Measurements from ENCODE around the gene MCCD1. TPM values are rescaled to one million over a fixed set of nuclear protein-coding genes. Genes with fewer than 3 reads are reported as not detected.
"Not testable (repeated sequence)": the region's sequence is repeated elsewhere in the genome, so short reads cannot be mapped to it uniquely, and the experiment has no call there.

Gene MCCD1
- total RNA-seq, 1 experiment from 2014 or later = not detected

- peak; percentile 97 for DNase-seq (ENCODE audit: low read depth)
These were observed 13.1 kb downstream of the MCCD1 start, which contains the start of gene DDX39B for GRCh38 chr6:31541658-31542521. Gene DDX39B, minus strand, starts transcription at chr6:31542003. Its CDS starts 1,471 bp downstream, at chr6:31540532.

GRCh38 chr6:31543639-31544038 is 14.9 kb downstream of the MCCD1 start:
- no peak for DNase-seq (ENCODE audit: low read depth)

GRCh38 chr6:31544676-31545075 is 15.9 kb downstream of the MCCD1 start:
- DNase-seq (ENCODE audit: low read depth) = peak; percentile 64

DNA sequence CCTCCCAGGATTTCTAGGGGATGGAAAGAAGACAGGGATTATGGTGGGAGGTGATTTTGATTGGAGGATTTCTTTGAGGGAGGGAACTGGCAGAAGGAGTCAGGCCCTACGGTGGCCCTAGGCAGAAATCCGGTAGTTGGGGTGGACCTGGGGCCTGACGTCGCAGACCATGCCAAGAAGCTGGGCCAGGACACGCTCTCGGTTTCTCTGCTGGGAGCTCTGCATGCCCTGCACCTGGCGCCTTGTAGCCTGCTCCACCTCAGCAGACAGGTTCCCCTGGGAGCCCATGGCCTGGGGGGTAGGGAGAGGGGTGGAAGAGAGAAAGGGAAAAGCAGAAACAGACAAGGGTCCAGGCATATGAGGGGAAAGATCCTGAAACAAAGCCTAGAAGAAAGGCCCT is 16.5 kb downstream of the MCCD1 start:
- DNase-seq (ENCODE audit: low read depth) = no peak

DNA sequence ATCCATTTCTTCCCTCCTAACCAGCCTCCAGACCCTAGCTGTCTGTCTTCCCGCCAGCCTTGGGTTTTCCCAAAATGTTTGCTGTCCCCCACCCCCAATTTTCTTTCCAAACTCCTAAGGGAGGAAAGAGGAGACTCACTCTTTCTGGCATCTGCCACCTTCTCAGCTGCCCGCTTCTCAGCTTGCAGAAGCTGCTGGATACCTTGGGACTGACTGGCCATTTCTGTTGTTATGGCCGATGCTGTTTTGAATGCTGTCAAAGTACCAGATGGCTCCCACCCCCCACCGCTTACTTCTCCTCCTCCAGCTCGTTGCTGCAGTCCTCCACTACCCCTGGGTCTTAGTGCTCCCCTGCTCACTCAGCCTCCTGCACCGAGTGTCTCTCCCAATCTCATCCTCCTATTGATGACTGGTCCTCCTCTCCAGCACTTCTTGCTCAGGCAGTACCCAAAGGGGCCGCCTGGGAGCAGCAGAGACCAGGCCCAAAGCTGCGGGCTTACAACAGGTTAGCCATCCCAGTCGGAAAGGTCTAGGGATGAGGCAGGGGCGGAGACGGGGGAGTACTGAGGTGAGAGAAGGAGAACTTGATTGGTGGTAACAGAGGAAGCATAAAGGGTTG is 17.7 kb downstream of the MCCD1 start, which contains the start of gene ATP6V1G2:
Gene ATP6V1G2, minus strand, starts transcription at position 270 of the 619 bp plus-strand sequence. Its CDS starts 49 bp downstream, at position 221.
- DNase-seq (ENCODE audit: low read depth) = peak; percentile 93

- peak; percentile 97 for DNase-seq (ENCODE audit: low read depth)
These were observed 18.4 kb downstream of the MCCD1 start, which contains the start of gene NFKBIL1 for GRCh38 chr6:31546958-31547726. Gene NFKBIL1, plus strand, starts transcription at chr6:31547608. Its CDS starts 87 bp downstream, at chr6:31547695.

DNA sequence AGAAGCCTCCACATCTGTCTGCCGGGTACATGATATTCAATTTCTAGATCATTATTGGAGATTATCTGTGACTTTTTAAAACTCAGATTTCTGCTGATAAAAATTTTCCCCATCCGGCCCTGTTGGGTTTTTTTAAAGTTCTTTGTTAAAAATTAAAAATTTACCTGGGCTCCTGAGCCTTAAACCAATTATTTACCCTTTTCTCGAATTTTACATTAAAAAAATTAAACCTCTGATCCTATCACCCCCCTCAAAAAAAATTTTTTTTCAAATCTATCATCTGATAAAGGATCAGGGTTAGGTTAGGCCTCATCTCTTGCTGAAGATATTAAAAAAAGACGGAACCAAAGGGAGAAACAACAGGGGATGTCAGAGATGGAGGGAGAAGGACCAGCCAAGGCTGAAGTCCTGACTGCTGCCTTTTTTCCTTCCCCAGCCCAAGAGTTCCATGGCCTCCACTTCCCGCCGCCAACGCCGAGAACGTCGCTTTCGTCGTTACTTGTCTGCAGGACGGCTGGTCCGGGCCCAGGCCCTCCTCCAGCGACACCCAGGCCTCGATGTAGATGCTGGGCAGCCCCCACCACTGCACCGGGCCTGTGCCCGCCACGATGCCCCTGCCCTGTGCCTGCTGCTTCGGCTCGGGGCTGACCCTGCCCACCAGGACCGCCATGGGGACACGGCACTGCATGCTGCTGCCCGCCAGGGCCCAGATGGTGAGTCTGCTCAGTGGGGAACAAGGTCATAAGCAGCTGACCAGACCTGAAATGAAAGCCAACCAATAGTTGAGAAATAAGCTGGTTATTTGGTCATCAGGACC is 19.2 kb downstream of the MCCD1 start:
- DNase-seq (ENCODE audit: low read depth) = no peak

- no peak for DNase-seq (ENCODE audit: low read depth)
These were observed 19.7 kb downstream of the MCCD1 start for GRCh38 chr6:31548544-31548873.

GRCh38 chr6:31551371-31551770 is 22.6 kb downstream of the MCCD1 start:
- DNase-seq (ENCODE audit: low read depth) = not testable (repeated sequence)

- DNase-seq (ENCODE audit: low read depth) = no peak
These were observed 27.5 kb downstream of the MCCD1 start for GRCh38 chr6:31556307-31556706.

DNA sequence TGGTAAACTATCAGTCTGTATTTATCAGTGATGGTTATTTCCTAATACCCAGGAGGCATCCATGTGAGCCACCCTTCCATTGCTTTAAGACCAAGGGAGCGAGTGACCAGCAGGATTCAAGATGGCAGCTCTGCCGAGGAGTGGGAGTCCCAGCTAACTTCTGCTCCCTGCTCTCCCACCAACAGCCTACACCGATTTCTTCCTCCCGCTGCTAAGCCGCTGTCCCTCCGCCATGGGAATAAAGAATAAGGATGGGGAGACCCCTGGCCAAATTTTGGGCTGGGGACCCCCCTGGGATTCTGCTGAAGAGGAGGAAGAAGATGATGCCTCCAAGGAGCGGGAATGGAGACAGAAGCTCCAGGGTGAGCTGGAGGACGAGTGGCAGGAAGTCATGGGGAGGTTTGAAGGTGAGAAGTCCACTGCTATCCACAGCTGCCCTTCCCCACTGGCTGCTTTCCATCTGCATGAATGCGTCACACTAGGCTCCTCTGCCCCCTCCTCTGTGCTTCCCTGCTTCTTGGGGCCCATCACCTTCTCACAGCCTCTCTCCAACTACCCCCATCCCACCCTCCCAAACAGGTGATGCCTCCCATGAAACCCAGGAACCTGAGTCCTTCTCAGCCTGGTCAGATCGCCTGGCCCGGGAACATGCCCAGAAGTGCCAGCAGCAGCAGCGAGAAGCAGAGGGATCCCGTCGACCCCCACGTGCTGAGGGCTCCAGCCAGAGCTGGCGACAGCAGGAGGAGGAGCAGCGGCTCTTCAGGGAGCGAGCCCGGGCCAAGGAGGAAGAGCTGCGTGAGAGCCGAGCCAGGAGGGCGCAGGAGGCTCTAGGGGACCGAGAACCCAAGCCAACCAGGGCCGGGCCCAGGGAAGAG is 28.9 kb downstream of the MCCD1 start:
- DNase-seq (ENCODE audit: low read depth) = no peak

GRCh38 chr6:31558318-31558625 is 29.5 kb downstream of the MCCD1 start:
- DNase-seq (ENCODE audit: low read depth) = no peak

DNA sequence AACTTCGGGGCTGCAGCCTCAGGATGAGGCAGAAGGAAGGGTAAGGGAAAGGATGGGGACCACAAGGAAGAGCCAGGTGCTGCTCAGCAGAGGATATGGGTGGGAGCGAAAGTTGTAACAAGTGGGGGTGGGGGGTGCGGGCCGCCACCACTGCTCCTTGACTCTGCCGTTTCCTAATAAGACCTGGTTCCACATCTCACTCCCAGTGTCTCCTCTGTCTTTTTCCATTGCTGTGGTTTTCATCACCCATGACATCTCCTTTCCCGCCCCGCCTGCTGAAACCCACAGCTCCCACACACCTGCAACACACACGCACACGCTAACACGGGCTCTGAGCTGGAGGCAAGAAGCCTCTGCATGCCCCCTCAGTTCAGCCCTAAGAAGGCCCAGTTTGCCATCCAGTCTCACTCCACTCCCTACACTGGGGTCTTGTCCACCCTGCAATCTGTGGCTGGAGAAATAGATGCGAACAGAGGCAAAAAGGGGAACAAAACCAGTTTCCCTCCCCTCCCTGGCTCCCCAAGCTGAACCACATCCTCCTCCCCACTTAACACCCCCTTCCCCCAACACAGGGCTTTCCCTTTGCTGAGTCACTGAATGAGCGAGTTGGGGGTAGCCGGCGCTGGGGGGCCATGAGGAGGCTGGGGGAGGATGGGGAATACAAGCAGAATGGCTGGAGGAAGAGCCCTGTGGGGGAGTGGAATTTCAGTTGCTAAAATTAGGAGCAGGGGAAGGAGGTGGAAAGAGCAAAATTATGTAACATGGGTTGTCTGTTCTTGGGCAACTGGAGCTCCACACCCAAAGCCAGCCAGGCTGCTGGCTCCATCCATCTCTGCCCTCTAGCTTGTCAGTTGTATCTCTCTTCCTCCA is 30.1 kb downstream of the MCCD1 start:
- peak; percentile 28 for DNase-seq (ENCODE audit: low read depth)

DNA sequence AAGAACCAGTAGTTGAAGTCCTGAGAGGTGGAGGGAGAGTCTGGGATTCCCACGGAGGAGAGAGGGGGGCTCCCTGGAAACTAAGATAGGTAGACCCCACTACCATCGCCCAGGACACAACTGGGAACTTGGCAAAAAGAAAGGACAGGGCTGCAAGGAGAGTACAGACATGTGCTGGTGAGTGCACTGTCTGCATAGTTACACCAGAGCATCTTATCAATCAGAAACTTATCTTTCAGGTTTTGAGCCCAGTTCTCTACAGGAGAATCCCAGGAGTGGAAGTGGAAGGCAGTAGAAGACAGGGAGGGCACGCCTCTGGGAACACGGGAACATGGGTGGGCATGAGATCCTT is 30.8 kb downstream of the MCCD1 start:
- DNase-seq (ENCODE audit: low read depth) = no peak

- peak; percentile 86 for DNase-seq (ENCODE audit: low read depth)
These were observed 31.4 kb downstream of the MCCD1 start for GRCh38 chr6:31559958-31560696.

- DNase-seq (ENCODE audit: low read depth) = no peak
These were observed 31.9 kb downstream of the MCCD1 start for GRCh38 chr6:31560697-31561058.

- DNase-seq (ENCODE audit: low read depth) = no peak
These were observed 39.0 kb downstream of the MCCD1 start for GRCh38 chr6:31567531-31568370.

GRCh38 chr6:31568537-31568961 is 39.8 kb downstream of the MCCD1 start:
- DNase-seq (ENCODE audit: low read depth) = no peak

All from LHCN-M2 (cell line).